Large intestine (tissue), 3 donors: ENCODE data around the gene GCSH. TPM values are rescaled to one million over a fixed set of nuclear protein-coding genes. Genes with fewer than 3 reads are reported as not detected.

ENCODE experiments used
- DNase-seq, 2 donors: peaks; one replicate each; pipeline versions ENCODE4 v3.0.0 to v3.0.0-alpha.2; 2013
- H3K27ac ChIP-seq: one replicate; pipeline ENCODE4 v1.5.1; 2013; ENCODE audit warnings: low read length
- H3K27me3 ChIP-seq: 2 replicates; pipeline ENCODE4 v1.6.1; 2013; ENCODE audit warnings: low read length; ENCODE audit not compliant: control insufficient read depth, insufficient read depth
- H3K36me3 ChIP-seq: 2 replicates; pipeline ENCODE4 v1.6.1; 2013; ENCODE audit warnings: low read length; ENCODE audit not compliant: control insufficient read depth, insufficient read depth
- H3K4me1 ChIP-seq: one replicate; pipeline ENCODE4 v1.6.1; 2013; ENCODE audit warnings: low read length; ENCODE audit not compliant: control insufficient read depth, insufficient read depth
- H3K4me3 ChIP-seq: one replicate; pipeline ENCODE4 v1.5.1; 2013; ENCODE audit warnings: low read length
- H3K9me3 ChIP-seq: one replicate; pipeline ENCODE4 v1.6.1; 2013; ENCODE audit warnings: mild to moderate bottlenecking, low read depth, low read length, moderate library complexity; ENCODE audit not compliant: control insufficient read depth
- WGBS: methylation state at CpG from one replicate; pipeline ENCODE4 v1.1.5; 2013; ENCODE audit warnings: low lambda C conversion rate; ENCODE audit not compliant: insufficient coverage; 5-methylcytosine and 5-hydroxymethylcytosine counted together
- polyA plus RNA-seq: library from polyadenylated mRNA; unstranded; fragments of 120-200 nt; gene quantifications from one replicate; pipeline ENCODE4 v1.2.1, GENCODE V29; 2013

Gene GCSH
- polyA plus RNA-seq, 1 donor = 34.1 TPM

DNA sequence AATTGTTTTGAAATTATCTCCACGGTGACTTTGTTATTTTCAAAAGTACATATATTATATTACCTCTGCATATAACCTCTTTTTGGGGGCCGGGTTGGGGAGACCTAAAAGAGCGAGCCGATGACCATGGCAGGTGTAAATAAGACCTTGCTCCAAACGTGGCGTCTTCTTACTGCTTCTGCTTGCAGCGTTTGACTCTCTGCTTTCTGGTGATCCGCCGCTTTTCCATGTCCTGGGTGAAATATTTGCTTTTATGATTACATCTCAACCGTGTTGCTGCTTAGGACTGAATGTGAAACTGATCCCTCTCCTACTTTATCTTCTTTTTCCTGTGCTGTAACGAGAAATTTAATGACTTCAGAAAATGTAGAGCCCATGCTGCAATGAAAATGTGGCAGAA lies 42.4 kb downstream of the GCSH start:
- Histone ChIP-seq H3K27me3 (no peaks in the 10 kb centered on the region), H3K4me1 (no peaks in the 10 kb centered on the region), H3K9me3 (peaks cover 10% of the 10 kb centered on the region), H3K4me3 (no peak overlapping the region), H3K27ac (no peak overlapping the region), H3K36me3 (no peaks in the 10 kb centered on the region)
- DNase-seq = no peak
- whole genome bisulfite sequencing = 83% methylated on average over 4 of the region's 11 CpGs

- Histone ChIP-seq H3K9me3 (peaks cover under 1% of the 10 kb centered on the region), H3K27me3 (no peaks in the 10 kb centered on the region), H3K4me3 (no peak overlapping the region), H3K27ac (peak overlapping the region; percentile 43), H3K36me3 (peaks cover 50% of the 10 kb centered on the region), H3K4me1 (no peaks in the 10 kb centered on the region)
- no CpG with 5 or more reads among the region's 2 CpGs for WGBS
- peak; percentile 32 to 60 for DNase-seq
Measured at GRCh38 chr16:81042821-81043220, 53.4 kb downstream of the GCSH start.

GRCh38 chr16:81041696-81042095 lies 54.5 kb downstream of the GCSH start:
- Histone ChIP-seq H3K9me3 (no peaks in the 10 kb centered on the region), H3K27me3 (no peaks in the 10 kb centered on the region), H3K4me1 (peaks cover 5% of the 10 kb centered on the region), H3K4me3 (no peak overlapping the region), H3K36me3 (peaks cover 55% of the 10 kb centered on the region), H3K27ac (no peak overlapping the region)
- no CpG with 5 or more reads among the region's 4 CpGs for WGBS
- no peak for DNase-seq

DNA sequence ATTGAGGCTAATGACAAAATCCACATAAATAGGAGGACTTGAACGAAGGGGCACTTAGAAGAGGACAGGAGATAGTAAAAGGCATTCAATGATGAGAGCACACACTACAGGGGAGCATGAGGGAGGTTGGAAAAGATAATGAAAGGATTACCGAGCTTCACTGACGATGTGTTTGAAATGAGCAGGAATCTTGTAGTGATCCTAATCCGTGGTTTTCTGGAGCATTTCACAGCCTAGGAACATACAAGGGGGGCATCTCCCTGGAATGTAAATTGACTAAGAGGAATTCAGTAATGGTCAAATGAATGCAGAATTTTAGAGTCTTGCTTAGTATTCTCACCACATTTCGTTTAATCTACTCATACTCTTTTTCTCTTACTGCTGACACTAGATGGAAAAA lies 55.4 kb downstream of the GCSH start:
- Histone ChIP-seq H3K27me3 (no peaks in the 10 kb centered on the region), H3K36me3 (peaks cover 53% of the 10 kb centered on the region), H3K9me3 (no peaks in the 10 kb centered on the region), H3K4me3 (no peak overlapping the region), H3K27ac (no peak overlapping the region), H3K4me1 (peaks cover 5% of the 10 kb centered on the region)
- DNase-seq = no peak
- WGBS = 92% methylated on average over 2 of the region's 5 CpGs

DNA sequence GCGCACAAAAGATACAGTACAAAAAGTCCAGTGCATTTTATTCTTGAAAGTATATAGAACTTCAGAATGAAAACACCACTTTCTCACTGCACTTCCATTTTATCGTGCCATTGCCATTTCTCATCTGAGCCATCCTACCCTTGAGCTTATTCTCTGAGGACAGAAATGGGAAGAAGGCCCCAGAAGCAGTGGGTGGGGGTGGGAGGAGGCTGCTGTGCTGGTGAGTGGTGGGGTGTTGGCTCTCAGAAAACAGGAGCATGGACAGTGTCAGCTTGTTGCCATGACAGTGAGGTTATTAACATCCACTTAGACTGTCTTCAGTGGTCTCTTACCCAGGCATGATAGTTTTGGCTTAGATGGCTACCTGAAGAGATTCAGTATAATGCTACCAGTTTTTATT lies 56.1 kb downstream of the GCSH start:
- DNase-seq = no peak
- Histone ChIP-seq H3K4me1 (peaks cover 8% of the 10 kb centered on the region), H3K36me3 (peaks cover 50% of the 10 kb centered on the region), H3K27ac (no peak overlapping the region), H3K9me3 (no peaks in the 10 kb centered on the region), H3K27me3 (no peaks in the 10 kb centered on the region), H3K4me3 (no peak overlapping the region)
- WGBS = 100% methylated on average over 1 of the region's 2 CpGs

DNA sequence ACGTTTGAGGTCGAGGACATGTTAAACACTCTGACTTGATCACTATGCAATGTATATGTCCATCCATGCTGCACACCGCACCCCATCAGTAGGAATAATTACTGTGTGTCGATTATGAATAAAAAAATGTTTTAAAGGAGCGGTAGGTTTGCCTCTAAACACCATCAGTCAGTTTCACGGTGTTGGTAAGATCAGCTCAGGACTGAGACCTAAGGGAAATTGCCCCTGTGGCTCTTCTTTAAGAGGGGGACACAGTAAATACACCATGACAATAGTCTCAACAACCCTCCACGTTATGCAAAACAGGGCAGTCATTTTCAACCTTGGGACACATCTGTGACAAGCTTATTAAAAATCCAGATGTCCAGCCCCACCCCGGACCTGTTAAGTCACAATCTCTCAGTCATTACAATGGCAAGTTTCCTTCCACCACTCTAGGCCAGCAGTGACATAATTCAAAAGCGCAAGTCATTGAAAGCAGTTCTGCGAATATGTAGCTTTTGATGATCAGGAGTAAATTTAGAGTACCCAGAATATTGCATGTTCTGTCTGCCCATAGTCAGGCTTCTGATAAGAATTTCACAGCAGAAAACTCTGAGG lies 59.3 kb downstream of the GCSH start:
- no peaks in the 10 kb centered on the region for H3K9me3 ChIP-seq
- peak overlapping the region; percentile 57 for H3K4me3 ChIP-seq
- no peaks in the 10 kb centered on the region for H3K27me3 ChIP-seq
- peak overlapping the region; percentile 16 for H3K27ac ChIP-seq
- H3K36me3 ChIP-seq = peaks cover 24% of the 10 kb centered on the region
- H3K4me1 ChIP-seq = peaks cover 8% of the 10 kb centered on the region
- DNase-seq = peak; percentile 6 to 28
- WGBS = 15% methylated on average over 4 of the region's 10 CpGs

DNA sequence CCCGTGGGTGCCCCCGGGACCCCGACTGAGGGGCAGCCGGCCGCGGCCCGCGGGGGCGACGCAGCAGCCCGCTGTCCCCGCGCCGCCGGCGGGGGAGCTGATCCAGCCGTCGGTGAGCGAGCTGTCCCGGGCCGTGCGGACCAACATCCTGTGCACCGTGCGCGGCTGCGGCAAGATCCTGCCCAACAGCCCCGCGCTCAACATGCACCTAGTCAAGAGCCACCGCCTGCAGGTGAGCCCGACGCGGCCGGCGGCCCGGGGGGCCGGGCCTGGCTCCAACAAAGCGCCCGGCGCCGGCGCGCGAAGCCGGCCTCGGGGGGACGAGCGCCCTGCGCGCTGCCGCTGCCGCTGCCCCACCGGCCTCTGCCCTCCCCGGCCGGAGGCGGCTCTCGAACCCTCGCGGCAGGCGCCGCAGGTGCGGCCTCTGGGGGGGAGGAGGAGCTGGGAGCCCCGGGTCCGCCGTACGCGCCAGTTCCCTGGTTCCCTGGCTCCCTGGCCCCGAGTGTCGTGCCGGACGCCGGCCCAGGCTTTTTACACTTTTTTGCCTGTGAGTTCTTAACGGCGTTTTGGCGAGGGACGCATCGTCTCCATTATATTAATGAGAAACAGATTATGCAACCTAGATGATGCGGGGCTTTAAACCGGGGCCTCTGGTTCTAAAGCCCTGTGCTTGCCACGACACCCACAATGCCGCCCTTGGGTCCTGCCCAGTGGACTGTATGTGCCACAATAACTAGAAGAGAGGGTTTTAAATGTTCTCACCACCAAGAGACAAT lies 60.0 kb downstream of the GCSH start:
- peak overlapping the region; percentile 16 for H3K27ac ChIP-seq
- H3K27me3 ChIP-seq = no peaks in the 10 kb centered on the region
- H3K36me3 ChIP-seq = peaks cover 17% of the 10 kb centered on the region
- peak; percentile 20 to 59 for DNase-seq
- no peaks in the 10 kb centered on the region for H3K9me3 ChIP-seq
- WGBS = no CpG with 5 or more reads among the region's 80 CpGs
- H3K4me1 ChIP-seq = peaks cover 8% of the 10 kb centered on the region
- H3K4me3 ChIP-seq = peak overlapping the region; percentile 57

DNA sequence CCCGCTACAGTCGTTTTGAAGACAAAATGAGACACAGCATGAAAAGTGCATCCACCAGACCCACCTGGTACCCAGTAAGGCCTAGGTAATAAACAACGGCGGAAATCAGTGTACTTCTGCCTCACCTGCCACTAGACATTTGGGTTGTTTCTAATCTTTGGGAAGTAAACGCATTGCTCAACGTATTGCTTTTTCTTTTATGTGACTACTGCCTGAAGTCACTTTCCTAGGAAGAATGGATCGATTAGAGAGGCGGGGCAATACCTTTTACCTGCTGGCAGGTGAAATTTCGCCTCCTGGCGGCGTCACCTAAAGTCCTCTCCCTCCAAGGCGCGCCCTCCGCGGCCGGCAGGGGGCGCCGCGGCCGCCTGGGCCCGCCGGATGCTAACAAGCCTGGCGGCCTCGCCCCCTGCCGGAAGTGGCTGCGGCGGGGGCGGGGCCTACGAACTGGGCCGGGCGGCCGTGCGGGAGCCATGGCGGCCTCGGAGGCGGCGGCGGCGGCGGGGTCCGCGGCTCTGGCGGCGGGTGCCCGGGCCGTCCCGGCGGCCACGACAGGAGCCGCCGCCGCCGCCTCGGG lies 60.7 kb downstream of the GCSH start, which contains the start of gene ATMIN:
TSS of gene ATMIN (plus strand) at position 445 of the 577 bp plus-strand sequence. CDS start at position 474, 29 bp downstream.
- Histone ChIP-seq H3K27me3 (no peaks in the 10 kb centered on the region), H3K27ac (peak within 1 kb of the TSS; percentile 16), H3K4me3 (peak within 1 kb of the TSS; percentile 57), H3K4me1 (peaks cover 8% of the 10 kb centered on the region), H3K36me3 (peaks cover 13% of the 10 kb centered on the region), H3K9me3 (no peaks in the 10 kb centered on the region)
- DNase-seq = peak; percentile 84 to 93
- 47% methylated on average over 3 of the region's 54 CpGs for WGBS

Other genes starting within 250 kb of the GCSH start
- gene CMC2, start 89.5 kb downstream of the GCSH start, polyA plus RNA-seq = 56.1 TPM
- gene CENPN, start 89.2 kb downstream of the GCSH start, polyA plus RNA-seq = 14.8 TPM
- 31.3 TPM for gene ATMIN, start 60.6 kb downstream of the GCSH start, polyA plus RNA-seq
- gene C16orf46, start 19.2 kb downstream of the GCSH start, polyA plus RNA-seq = 0.93 TPM
- 1.2 TPM for gene BCO1, start 142.3 kb upstream of the GCSH start, polyA plus RNA-seq
- 2.7 TPM for gene GAN, start 218.6 kb upstream of the GCSH start, polyA plus RNA-seq